IPS-15b (cell line): ENCODE data around the gene TRIM27.
"Not testable (repeated sequence)": the region's sequence is repeated elsewhere in the genome, so short reads cannot be mapped to it uniquely, and the experiment has no call there.

Source experiments
- H3K27me3 ChIP-seq: one replicate; pipeline ENCODE4 v1.6.1; 2013; ENCODE audit warnings: low read length; ENCODE audit not compliant: control insufficient read depth, insufficient read depth
- H3K36me3 ChIP-seq: one replicate; pipeline ENCODE4 v1.6.1; 2013; ENCODE audit warnings: low read length; ENCODE audit not compliant: control insufficient read depth, insufficient read depth
- H3K4me1 ChIP-seq: one replicate; pipeline ENCODE4 v1.6.1; 2013; ENCODE audit warnings: mild to moderate bottlenecking, low read length; ENCODE audit not compliant: control insufficient read depth, insufficient read depth
- H3K4me3 ChIP-seq: one replicate; pipeline ENCODE4 v1.5.1; 2013; ENCODE audit warnings: low read depth, low read length
- H3K9ac ChIP-seq: one replicate; pipeline ENCODE4 v1.6.1; 2013; ENCODE audit warnings: low read depth, mild to moderate bottlenecking, low read length
- H3K9me3 ChIP-seq: one replicate; pipeline ENCODE4 v1.6.1; 2013; ENCODE audit warnings: mild to moderate bottlenecking, low read length; ENCODE audit not compliant: control insufficient read depth, insufficient read depth

Gene TRIM27

GRCh38 chr6:28866205-28867085, 57.3 kb downstream of the TRIM27 start:
- Histone ChIP-seq H3K4me3 (peak overlapping the region; percentile 58), H3K9ac (peak overlapping the region; percentile 41)
- H3K27me3 ChIP-seq, H3K36me3 ChIP-seq, H3K4me1 ChIP-seq, H3K9me3 ChIP-seq: not testable (repeated sequence)

GRCh38 chr6:28865401-28866204, 58.2 kb downstream of the TRIM27 start:
- Histone ChIP-seq H3K9ac (no peak overlapping the region), H3K27me3 (peaks cover 7% of the 10 kb centered on the region), H3K36me3 (no peaks in the 10 kb centered on the region), H3K4me1 (no peaks in the 10 kb centered on the region), H3K9me3 (no peaks in the 10 kb centered on the region), H3K4me3 (peak overlapping the region; percentile 58)

DNA sequence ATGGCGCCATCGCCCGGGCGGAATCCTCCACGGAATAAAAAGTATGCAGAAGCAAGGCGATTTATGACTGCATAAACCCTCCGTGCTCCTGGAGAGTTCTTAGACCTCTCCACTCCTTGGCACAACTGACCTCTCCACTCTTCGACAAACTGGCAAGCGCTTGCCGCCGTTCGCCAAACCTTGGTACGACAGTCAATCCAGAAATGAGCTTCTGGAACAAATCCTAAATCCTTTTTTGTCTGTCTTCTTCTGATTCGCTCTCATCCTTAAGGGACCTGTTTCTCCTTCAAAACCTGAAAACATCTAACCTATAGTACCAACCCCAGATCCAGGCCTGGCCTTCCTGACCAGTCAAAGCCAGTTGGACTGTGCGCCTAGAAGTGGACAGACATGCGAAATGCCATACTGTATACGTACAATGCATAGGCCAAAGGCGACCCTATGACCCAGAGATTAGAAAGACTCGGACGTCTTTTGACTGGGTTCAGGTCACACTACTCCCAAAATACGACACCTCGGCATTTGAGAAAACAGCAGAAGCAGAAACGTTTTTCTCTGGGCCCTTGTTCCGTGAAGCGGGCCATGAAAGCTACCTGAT, 59.4 kb downstream of the TRIM27 start:
- Histone ChIP-seq H3K4me1 (no peaks in the 10 kb centered on the region), H3K4me3 (peak overlapping the region; percentile 87), H3K36me3 (no peaks in the 10 kb centered on the region), H3K9me3 (no peaks in the 10 kb centered on the region), H3K9ac (no peak overlapping the region), H3K27me3 (peaks cover 7% of the 10 kb centered on the region)

DNA sequence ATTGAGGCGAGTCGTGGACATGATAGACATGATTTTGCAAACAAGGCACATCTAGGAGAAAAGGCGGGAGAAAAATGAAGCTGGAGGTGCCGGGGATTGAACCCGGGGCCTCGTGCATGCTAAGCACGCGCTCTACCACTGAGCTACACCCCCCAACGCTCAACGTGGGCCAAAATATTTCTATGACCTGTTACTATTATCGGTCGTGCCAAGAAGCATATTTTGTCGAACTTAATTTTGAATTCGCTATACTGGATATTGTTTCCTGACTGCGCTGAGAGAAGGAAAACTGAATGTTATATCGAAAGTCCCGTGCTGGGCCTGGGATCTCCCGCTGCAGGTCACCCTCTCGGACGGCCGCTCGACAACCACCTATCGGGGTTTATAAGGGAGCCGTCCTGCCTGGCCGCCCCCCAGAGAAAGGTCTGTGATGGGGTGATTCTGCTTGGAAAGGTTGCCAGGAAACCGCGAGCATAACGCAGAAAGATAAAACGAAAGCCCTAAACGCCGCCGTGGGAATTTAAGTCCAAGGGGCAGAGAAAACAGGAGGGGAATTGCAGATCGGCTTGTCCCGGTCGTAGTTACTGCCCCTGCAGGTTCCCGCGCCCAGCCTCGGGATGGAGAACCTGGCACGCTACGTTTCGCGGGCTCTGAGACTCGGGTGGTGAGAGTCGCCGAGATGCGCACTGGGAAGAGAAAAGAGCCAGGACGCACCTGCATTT, 60.0 kb downstream of the TRIM27 start:
- peak overlapping the region; percentile 87 for H3K4me3 ChIP-seq
- no peak overlapping the region for H3K9ac ChIP-seq
- H3K27me3 ChIP-seq: peaks cover 7% of the 10 kb centered on the region
- H3K9me3 ChIP-seq: no peaks in the 10 kb centered on the region
- no peaks in the 10 kb centered on the region for H3K36me3 ChIP-seq
- no peaks in the 10 kb centered on the region for H3K4me1 ChIP-seq

GRCh38 chr6:28862077-28862476, 61.7 kb downstream of the TRIM27 start:
- H3K9ac ChIP-seq: no peak overlapping the region

GRCh38 chr6:28861339-28861738, 62.4 kb downstream of the TRIM27 start:
- Histone ChIP-seq H3K4me3 (no peak overlapping the region), H3K9ac (no peak overlapping the region), H3K9me3 (no peaks in the 10 kb centered on the region), H3K27me3 (peaks cover 7% of the 10 kb centered on the region), H3K4me1 (no peaks in the 10 kb centered on the region), H3K36me3 (no peaks in the 10 kb centered on the region)

More at GRCh38 chr6:28862077-28862476, 61.7 kb downstream of the TRIM27 start:
- Histone ChIP-seq H3K27me3 (peaks cover 7% of the 10 kb centered on the region), H3K4me1 (no peaks in the 10 kb centered on the region), H3K36me3 (no peaks in the 10 kb centered on the region), H3K4me3 (no peak overlapping the region), H3K9me3 (no peaks in the 10 kb centered on the region)

- Histone ChIP-seq H3K4me1 (no peaks in the 10 kb centered on the region), H3K9me3 (no peaks in the 10 kb centered on the region), H3K4me3 (no peak overlapping the region), H3K9ac (no peak overlapping the region), H3K27me3 (peaks cover 7% of the 10 kb centered on the region), H3K36me3 (no peaks in the 10 kb centered on the region)
Observed at GRCh38 chr6:28860581-28860980, 63.2 kb downstream of the TRIM27 start.

DNA sequence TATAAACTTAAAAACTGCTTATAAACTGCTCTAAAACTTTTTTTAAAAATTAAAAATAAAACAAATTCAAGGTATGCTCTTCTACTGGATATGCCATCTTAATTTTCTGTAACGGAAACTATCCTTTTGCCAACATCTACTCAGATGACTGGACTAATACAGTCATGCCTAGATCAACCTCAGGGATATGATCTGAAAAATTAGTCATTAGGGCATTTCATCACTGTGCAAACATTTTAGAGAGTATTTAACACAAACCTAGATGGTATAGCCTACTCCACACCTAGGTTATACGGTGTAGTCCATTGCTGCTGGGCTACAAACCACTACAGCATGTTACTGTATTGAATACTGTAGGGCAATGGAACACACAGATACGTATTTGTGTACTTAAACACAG, 64.8 kb downstream of the TRIM27 start:
- H3K36me3 ChIP-seq: no peaks in the 10 kb centered on the region
- H3K4me3 ChIP-seq: no peak overlapping the region
- no peak overlapping the region for H3K9ac ChIP-seq
- H3K27me3 ChIP-seq: no peaks in the 10 kb centered on the region
- H3K4me1 ChIP-seq: no peaks in the 10 kb centered on the region
- no peaks in the 10 kb centered on the region for H3K9me3 ChIP-seq

GRCh38 chr6:28856620-28857005, 67.2 kb downstream of the TRIM27 start:
- H3K4me1 ChIP-seq: no peaks in the 10 kb centered on the region
- H3K36me3 ChIP-seq: no peaks in the 10 kb centered on the region
- H3K27me3 ChIP-seq: no peaks in the 10 kb centered on the region
- no peaks in the 10 kb centered on the region for H3K9me3 ChIP-seq
- H3K4me3 ChIP-seq: no peak overlapping the region
- no peak overlapping the region for H3K9ac ChIP-seq

DNA sequence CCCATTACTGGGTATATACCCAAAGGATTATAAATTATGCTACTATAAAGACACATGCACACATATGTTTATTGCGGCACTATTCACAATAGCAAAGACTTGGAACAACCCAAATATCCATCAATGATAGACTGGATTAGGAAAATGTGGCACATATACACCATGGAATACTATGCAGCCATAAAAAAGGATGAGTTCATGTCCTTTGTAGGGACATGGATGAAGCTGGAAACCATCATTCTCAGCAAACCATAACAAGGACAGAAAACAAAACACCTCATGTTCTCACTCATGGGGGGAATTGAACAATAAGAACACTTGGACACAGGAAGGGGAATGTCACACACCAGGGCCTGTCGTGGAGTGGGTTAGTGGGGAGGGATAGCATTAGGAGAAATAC, 69.4 kb downstream of the TRIM27 start:
- H3K4me3 ChIP-seq, H3K36me3 ChIP-seq, H3K9ac ChIP-seq: not testable (repeated sequence)

More for the DNA sequence above, 69.4 kb downstream of the TRIM27 start:
- H3K4me1 ChIP-seq, H3K27me3 ChIP-seq, H3K9me3 ChIP-seq: not testable (repeated sequence)
